RWPE1 (cell line): ENCODE results near the gene FAM83G.
"Not testable (repeated sequence)": the region's sequence is repeated elsewhere in the genome, so short reads cannot be mapped to it uniquely, and the experiment has no call there.

Source experiments
- CTCF ChIA-PET: fragments of 350-600 bp; sonication (Branson Sonifier 250); formaldehyde crosslinking; extraction: SDS; loops from one replicate; lab custom pipeline; 2021; lab: Yijun Ruan, JAX
- POLR2A ChIA-PET: fragments of 400-600 bp; formaldehyde crosslinking; extraction: SDS; loops from one replicate; lab custom pipeline; 2020; ENCODE audit warnings: antibody characterized with exemption; ENCODE audit not compliant: low non-redundant PET; lab: Yijun Ruan, JAX
- DNase-seq: peaks from one replicate; pipeline ENCODE4 v3.0.0; 2012; ENCODE audit warnings: low spot score
- H3K27ac ChIP-seq: fragments of 450-650 bp; 2 replicates; pipeline ENCODE4 v1.5.1; 2017
- TF ChIP-seq, protein P1 (sequence below): fragments of 450-650 bp; conservative IDR thresholded peaks from 2 replicates; pipeline ENCODE4 v1.5.1; 2017; ENCODE audit warnings: low read depth, mild to moderate bottlenecking

The FAM83G gene

DNA sequence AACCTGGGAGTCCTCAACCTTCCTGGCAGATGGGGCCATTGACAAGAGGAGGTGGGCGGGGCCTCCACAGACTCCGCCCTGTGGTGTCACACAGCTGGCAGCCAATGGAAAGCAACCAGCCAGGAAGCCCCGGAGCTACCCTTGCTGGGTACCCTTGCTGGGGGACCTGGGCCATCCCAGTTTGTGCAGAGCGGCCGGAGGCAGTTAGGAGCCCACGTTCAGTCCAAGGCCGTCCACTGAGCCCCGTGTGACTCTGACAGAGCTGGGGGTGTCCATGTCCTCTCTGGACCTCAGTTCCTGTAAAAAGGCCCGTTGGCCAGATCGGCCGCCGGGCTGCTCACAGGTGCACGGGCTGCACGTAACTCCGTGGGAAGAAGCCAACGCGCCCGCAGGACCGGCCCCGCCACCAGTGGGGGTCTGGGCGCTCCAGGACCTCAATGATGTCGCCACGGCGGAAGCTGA is 17.1 kb upstream of the FAM83G start:
- H3K27ac ChIP-seq, result no peak overlapping the region
- ChIA-PET CTCF (interaction anchor here (0.5 kb wide), 1 partner anchor 65 kb away, joined by 3 read pairs; no protein-coding TSS in a partner anchor), POLR2A (interaction anchor here (2.0 kb wide), 1 partner anchor 17 kb away, joined by 9 read pairs; the partner anchor contains the start of gene FAM83G)
- TF ChIP-seq, protein P1, sequence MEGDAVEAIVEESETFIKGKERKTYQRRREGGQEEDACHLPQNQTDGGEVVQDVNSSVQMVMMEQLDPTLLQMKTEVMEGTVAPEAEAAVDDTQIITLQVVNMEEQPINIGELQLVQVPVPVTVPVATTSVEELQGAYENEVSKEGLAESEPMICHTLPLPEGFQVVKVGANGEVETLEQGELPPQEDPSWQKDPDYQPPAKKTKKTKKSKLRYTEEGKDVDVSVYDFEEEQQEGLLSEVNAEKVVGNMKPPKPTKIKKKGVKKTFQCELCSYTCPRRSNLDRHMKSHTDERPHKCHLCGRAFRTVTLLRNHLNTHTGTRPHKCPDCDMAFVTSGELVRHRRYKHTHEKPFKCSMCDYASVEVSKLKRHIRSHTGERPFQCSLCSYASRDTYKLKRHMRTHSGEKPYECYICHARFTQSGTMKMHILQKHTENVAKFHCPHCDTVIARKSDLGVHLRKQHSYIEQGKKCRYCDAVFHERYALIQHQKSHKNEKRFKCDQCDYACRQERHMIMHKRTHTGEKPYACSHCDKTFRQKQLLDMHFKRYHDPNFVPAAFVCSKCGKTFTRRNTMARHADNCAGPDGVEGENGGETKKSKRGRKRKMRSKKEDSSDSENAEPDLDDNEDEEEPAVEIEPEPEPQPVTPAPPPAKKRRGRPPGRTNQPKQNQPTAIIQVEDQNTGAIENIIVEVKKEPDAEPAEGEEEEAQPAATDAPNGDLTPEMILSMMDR, result no peak
- no peak for DNase-seq

DNA sequence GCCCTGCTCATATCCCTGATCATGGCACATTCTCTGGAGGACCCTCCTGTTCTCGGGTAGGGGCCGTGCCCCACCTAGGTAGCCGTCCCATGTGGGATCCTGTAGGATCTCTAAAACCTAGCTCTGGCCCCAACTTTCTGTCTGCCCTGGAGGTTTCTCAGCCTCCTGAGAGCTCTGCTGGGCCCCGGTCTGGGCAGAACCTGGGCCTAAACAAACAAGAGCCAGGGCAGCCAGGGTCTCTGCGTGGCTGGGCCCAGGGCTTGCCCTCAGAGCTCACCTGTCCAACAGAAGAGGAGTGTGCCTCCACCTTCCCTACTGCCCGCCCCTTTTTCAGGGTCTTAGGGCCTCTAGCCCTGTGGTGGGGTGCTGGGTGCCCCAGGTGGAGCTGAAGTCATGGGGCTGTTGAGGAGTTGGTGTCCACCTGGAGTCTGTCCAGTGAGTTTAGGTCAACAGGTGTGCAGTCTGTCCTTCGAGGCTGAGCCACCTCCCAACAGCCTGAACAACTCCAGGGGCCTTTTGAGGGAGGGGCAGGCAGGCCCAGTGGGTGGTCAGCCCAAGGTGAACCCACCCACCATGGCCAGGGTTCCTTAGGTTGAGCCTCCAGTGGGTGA is 16.6 kb upstream of the FAM83G start:
- CTCF ChIA-PET, H3K27ac ChIP-seq, DNase-seq, POLR2A ChIA-PET: not testable (repeated sequence)

DNA sequence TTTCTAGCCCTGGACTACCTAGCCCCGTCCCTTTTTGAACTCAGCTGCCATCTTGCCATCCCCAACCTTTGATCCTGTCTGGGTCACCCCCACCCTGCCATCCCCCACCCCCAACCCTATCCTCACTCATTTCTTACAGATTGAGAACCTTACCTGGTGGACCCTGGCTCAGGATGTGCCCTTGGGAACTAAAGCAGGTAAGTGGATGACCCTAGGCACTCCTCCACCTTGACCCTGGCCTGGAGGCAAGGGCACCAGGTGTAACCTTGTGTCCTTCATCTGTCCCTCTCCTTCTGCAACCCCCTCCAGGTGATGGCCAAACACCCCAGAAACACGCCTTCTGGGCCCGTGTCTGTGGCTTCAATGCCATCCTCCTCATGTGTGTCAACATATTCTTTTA is 15.5 kb upstream of the FAM83G start:
- TF ChIP-seq, protein P1, result no peak
- ChIA-PET CTCF (no interaction called here), POLR2A (no interaction called here)
- no peak for DNase-seq
- H3K27ac ChIP-seq, result peak overlapping the region; percentile 29

DNA sequence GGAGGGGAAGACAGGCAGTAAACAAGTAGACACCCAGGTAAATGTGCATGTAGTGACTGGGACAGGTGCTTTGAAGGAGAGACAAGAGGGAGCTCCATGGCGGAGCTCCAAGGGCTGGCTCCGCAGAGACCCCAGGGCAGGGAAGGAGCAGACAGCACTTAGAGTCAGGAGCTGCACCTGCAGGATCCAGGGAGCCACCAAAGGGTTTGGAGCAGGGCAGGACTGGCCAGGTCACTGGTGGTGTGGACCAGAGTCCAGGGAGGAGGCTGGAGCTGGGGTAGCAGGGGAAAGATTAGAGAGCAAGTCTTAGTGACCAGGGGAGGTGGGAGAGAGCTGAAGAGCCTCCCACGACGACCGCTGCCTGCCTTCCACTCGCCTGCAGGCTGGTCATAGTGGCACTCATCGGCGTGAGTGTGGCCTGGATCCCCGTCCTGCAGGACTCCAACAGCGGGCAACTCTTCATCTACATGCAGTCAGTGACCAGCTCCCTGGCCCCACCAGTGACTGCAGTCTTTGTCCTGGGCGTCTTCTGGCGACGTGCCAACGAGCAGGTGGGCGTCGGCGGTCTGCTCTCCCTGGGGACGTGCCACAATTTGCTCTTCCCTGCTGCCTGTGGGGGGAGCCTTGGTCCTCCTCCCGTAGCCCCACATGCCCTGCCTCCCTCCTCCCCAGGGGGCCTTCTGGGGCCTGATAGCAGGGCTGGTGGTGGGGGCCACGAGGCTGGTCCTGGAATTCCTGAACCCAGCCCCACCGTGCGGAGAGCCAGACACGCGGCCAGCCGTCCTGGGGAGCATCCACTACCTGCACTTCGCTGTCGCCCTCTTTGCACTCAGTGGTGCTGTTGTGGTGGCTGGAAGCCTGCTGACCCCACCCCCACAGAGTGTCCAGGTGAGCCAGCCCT is 14.7 kb upstream of the FAM83G start:
- ChIA-PET CTCF (no interaction called here), POLR2A (no interaction called here)
- DNase-seq, result no peak
- TF ChIP-seq, protein P1, result no peak
- H3K27ac ChIP-seq, result no peak overlapping the region

DNA sequence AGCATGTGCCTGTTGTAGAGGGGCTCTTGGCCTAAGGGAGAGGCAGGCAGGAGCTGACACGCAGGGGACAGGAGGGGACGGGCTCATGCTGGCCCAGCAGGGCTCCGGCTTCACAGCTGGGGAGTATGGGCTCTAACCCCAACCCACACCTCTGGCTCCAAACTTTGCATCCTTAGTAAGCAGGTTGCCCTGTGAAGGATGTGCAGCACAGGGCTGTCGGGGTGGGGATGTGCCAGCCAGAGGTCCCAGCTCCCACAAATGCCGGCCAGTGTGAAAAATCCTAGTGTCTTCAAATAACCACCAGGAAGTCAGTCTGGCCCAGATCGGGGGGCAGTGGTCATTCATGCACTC is 14.0 kb upstream of the FAM83G start:
- DNase-seq, result no peak
- no peak overlapping the region for H3K27ac ChIP-seq
- ChIA-PET CTCF (no interaction called here), POLR2A (interaction anchor here (0.6 kb wide), 1 partner anchor 14 kb away, joined by 3 read pairs; the partner anchor contains the start of gene FAM83G)
- TF ChIP-seq, protein P1, result no peak

DNA sequence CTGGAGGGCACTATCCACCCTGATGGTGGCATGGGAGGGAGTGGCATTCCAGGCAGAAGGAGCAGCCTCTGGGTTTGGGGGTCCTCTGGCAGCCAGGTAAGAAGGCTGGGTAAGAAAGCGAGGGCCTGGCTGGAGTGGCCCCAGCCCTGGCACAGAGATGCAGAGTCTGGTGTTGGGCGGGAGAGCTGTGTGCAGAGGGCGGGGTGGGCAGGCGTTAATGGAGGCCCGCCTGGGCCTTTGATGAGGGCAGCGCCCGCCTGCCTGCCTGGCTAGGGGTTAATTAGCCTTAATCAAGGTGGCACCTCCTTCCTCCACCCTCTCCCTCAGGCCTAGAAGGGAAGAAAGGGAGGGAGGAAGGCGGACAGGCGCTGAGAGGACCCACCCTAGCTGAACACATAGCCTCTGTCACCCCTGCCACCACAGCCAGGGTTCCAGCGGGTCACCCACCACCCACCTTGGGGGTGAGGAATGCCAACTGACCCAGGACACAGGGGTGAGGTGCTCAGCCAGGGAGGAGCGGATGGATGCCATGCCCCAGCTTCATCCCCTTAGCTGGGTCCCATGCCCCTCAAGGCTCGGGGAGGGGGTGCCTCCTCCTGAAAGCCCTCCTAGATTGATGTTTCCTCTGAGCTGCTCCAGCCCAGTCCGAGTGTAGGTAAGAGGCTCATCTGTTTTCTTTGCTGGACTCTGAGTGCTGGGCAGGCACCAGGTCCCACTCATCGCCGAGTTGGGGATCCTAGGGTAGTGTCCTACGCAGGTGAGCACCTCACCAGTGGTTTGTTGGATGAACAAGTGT is 13.4 kb upstream of the FAM83G start:
- TF ChIP-seq, protein P1, result no peak
- ChIA-PET CTCF (no interaction called here), POLR2A (interaction anchor here (0.6 kb wide), 1 partner anchor 13 kb away, joined by 3 read pairs; the partner anchor contains the start of gene FAM83G)
- DNase-seq, result no peak
- no peak overlapping the region; the same call in 1 of the 2 replicates for H3K27ac ChIP-seq
